Measurements from ENCODE around the gene NFKBIL1.

DNA sequence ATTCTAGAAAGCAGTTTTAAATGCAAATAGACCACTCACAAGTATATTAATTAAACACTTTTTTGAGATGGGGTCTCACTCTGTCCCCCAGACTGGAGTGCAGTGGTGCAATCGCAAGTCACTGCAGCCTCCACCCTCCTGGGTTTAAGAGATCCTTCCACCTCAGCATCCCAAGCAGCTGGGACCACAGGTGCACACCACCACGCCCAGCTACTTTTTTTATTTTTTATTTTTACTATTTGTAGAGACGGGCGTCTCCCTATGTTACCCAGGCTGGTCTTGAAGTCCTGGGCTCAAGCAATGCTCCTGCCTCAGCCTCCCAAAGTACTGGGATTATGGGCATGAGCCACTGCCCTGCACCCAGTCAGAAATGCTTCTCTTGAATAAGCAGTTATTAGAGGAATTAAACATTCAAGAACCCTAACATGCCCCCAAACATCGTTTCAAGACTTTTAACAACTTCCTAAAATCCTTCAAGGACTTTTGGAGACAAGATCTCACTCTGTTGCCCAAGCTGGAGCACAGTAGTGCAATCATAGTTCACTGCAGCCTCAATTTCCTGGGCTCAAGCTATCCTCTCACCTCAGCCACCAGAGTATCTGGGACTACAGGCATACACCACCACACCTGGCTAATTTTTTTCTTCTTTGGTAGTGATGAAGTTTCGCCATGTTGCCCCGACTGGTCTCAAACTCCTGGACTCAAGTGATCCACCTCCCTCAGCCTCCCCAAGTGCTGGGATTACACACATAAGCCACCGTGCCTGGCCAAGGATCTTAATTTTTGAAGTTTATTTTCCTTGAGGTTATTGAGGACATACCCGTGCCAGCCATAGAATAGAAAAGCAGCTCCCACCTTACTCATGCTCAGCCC, 15.4 kb upstream of the NFKBIL1 start:
- TF ChIP-seq CTCF (conservative IDR thresholded peaks at IDR 0.05; ENCODE audit: low read length) (no peak), EZH2phosphoT487 (IDR thresholded peaks at IDR 0.05; ENCODE audit: borderline replicate concordance) (no peak)
